Measurements from ENCODE around the gene TRIO. TPM values are rescaled to one million over a fixed set of nuclear protein-coding genes. Genes with fewer than 3 reads are reported as not detected.
A peak's percentile ranks its signal among the peaks of the same experiment; 100 is the strongest.

Gene TRIO
- total RNA-seq, 2 donors from 2014 or later = 181 to 202 TPM

- intact Hi-C loops (cut with DNase I) = loop anchor here in 1 of 2 donors (10.0 kb wide), 1 partner anchor 1355 kb away; no protein-coding TSS in a partner anchor
- no peak for DNase-seq (ENCODE audit: low spot score)
Measured at GRCh38 chr5:14400085-14400484, 256.9 kb downstream of the TRIO start.

- intact Hi-C loops (cut with DNase I) = loop anchor here in 1 of 2 donors (10.0 kb wide), 1 partner anchor 1356 kb away; no protein-coding TSS in a partner anchor
- no peak for DNase-seq (ENCODE audit: low spot score)
Measured at GRCh38 chr5:14400611-14401010, 257.5 kb downstream of the TRIO start.

DNA sequence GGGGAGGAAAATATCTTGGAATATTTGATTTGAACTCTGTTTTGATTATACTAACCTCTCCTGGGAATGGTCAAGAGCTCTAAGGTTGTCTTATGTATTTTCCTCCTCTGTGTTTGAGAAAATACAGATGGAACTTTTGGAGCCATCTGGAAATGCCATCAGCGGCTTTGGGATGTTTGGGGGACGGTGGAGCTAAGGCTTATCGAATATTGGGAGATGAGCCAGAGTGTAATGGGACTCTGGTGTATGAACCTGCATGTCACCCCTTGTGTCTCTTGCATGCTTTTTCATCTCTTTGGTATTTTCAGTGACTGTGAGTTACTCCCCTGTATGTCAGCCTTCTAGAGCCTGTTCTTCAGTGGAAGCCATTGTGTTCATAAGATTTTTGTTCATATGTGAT is 258.5 kb downstream of the TRIO start:
- intact Hi-C loops (cut with DNase I) = loop anchor here in 1 of 2 donors (10.0 kb wide), 1 partner anchor 1357 kb away; no protein-coding TSS in a partner anchor
- DNase-seq (ENCODE audit: low spot score) = no peak

DNA sequence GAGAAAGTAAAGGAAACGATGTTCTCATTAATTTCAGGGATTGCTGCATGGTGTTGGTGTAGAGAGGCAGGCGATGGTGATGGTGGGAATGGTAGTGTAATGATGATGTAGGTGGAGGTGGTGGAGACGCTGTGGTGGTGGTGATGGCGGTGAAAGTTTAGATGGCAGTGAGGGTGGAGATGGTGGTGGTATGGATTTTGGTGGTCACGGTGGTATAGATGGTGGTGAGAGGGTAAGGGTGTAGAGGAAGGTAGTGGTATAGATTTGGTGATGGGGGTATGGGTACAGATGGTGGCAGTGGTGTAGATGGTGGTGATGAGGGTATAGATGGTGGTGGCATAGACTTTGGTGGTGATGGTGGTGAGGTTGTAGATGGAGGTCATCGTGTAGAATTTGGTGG is 259.3 kb downstream of the TRIO start:
- intact Hi-C loops (cut with DNase I) = loop anchor here in 1 of 2 donors (10.0 kb wide), 1 partner anchor 1358 kb away; no protein-coding TSS in a partner anchor
- no peak for DNase-seq (ENCODE audit: low spot score)

- DNase-seq (ENCODE audit: low spot score) = no peak
- intact Hi-C loops (cut with DNase I) = loop anchor here in 1 of 2 donors (10.0 kb wide), 1 partner anchor 1360 kb away; no protein-coding TSS in a partner anchor
Measured at GRCh38 chr5:14404780-14405179, 261.6 kb downstream of the TRIO start.

DNA sequence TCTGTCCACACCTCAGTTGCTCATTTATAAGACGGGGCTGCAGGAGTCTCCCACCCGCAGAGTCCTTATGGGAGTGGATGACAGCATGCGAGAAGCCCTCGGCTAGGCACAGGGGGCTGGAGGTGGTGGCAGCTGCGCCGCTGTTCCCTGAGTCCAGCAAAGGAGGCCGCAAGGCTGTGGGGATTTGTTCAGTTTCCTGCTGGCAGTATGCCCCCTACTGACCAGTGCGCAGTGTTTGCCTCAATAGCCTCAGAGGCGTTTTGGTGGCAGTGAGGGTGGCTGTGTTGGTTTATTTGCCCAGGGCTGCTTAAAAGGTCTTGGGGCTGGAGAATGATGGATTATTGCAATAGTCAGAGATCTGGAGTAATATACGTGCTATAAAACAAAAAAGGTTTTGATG is 262.1 kb downstream of the TRIO start:
- intact Hi-C loops (cut with DNase I) = loop anchor here in 1 of 2 donors (10.0 kb wide), 1 partner anchor 1360 kb away; no protein-coding TSS in a partner anchor
- peak; percentile 70 for DNase-seq (ENCODE audit: low spot score)

DNA sequence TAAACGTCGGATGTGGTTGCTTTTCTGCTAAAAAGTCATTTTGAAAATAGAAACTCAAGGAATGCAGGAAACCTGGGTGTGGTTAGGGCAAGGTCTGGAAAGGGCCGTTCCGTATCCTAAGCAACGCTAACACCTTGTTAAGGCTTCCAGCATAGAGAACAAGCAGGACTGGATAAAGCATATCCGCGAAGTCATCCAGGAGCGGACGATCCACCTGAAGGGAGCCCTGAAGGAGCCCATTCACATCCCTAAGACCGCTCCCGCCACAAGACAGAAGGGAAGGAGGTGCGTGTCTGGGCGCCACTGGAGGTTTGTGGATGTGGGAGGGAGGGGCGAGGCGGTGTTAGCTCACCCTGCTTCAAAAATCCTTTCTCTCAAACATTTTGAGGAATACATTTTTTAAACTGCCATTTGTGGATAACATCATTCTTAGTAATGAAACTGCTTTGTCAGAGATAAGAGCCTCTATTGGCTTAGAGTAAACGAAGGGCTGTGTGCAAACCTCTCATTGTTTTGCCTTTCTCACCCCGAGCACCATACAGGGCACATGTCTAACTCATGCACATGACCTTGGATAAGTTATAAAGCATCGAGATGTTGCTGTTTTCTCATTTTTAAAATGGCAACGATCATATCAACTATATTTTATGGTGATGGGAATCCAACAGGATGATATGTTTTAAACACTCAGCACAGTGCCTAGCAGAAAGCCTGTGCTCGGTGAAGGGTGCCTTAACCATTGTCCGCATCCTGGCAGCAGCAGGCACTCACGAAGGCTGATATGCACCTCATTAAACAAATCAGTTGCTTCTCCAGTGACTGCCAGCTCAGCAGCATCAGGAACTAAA is 262.8 kb downstream of the TRIO start:
- DNase-seq (ENCODE audit: low spot score) = no peak
- intact Hi-C loops (cut with DNase I) = loop anchor here in 1 of 2 donors (10.0 kb wide), 1 partner anchor 1361 kb away; no protein-coding TSS in a partner anchor

GRCh38 chr5:14406554-14406849 is 263.4 kb downstream of the TRIO start:
- intact Hi-C loops (cut with DNase I) = loop anchor here in 1 of 2 donors (10.0 kb wide), 1 partner anchor 1362 kb away; no protein-coding TSS in a partner anchor
- DNase-seq (ENCODE audit: low spot score) = peak; percentile 90

DNA sequence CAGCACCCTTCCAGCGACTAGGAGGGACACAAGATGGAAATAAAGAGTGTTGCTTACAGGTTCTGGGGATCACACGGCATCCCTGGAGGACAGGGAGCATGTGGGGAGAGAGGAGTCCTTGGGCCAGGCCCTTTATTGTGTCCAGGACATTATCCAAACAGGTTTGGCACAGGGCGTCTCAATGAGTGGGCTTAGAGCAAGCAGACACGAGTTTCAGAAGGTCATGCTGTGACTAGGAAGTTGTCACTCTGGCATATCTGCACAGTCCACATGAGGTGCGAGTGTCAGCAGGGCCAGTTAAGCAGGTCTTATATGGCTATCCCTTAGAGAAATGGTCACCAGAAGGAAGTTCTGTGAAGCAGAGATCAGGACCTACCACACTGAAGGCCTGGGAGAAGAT is 263.9 kb downstream of the TRIO start:
- DNase-seq (ENCODE audit: low spot score) = no peak
- intact Hi-C loops (cut with DNase I) = loop anchor here in 1 of 2 donors (10.0 kb wide), 1 partner anchor 1362 kb away; no protein-coding TSS in a partner anchor

DNA sequence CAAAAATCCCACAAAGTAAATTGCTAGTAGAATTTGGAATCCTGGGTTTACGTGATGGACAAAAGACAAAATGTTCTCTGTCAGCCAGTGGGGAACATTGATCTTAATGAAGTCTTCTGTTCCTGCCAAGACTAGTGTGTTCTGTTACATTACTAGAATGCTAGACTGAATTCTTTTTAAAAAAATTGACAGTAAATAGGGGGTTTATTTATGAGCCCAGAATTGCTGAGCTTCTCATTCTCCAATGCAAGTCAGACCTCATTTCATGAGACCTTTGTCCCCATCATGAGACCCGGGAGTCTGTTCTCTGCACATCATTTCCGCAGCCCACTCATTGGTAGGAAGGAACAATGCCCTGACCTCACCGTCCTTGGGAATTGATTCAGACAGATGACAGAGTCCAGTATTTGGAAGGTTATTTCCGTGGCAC is 264.6 kb downstream of the TRIO start:
- no peak for DNase-seq (ENCODE audit: low spot score)
- intact Hi-C loops (cut with DNase I) = loop anchor here in 1 of 2 donors (10.0 kb wide), 1 partner anchor 1363 kb away; no protein-coding TSS in a partner anchor

DNA sequence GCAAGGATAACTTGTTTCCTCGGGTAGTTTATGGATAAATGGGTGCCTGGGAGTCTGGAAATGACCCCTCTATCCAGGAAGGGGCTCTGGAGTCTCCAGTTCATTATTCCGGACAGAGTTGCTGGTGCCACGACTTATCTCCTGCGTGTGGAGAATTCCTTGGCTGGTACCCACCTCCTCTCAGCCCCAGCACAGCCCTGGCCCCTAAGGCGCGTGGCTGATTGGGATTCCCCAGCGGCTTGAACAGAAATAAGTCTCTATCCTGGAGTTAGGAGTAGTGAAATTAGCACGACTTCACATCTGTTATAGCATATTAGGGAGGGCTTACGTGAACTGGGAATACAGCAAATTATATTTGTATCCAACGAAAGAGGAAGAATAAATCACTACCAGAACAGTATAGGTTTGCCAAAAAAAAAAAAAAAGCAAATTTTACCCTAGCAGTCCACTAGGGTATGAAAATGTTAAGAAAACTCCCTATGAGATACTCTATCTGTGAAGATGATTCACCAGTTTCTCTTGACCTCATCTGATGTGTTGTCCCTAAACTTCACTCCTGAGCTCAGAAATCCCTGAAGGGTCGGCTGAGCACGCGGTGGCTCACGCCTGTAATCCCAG is 265.9 kb downstream of the TRIO start:
- DNase-seq (ENCODE audit: low spot score) = peak; percentile 77
- intact Hi-C loops (cut with DNase I) = loop anchor here in 1 of 2 donors (10.0 kb wide), 1 partner anchor 1364 kb away; no protein-coding TSS in a partner anchor

DNA sequence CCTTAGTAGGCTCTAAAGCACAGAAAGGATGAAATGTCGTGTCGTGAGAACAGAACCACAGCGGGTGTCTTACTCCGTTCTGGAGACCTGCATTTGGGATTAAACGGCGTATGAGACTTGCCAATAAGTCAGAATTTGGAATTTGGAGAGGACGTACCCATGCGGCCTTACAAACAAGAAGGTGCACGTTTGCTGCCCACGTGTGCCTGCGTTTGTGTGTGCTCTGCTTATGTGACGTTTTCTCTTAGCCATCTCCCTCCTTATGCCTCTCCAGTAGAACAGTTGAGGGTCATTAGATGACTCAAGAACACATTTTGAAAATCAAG is 266.9 kb downstream of the TRIO start:
- intact Hi-C loops (cut with DNase I) = no loop called here
- no peak for DNase-seq (ENCODE audit: low spot score)

- no peak for DNase-seq (ENCODE audit: low spot score)
Measured at GRCh38 chr5:14410394-14411201, 267.5 kb downstream of the TRIO start.

GRCh38 chr5:14411216-14411615 is 268.1 kb downstream of the TRIO start:
- intact Hi-C loops (cut with DNase I) = no loop called here
- no peak for DNase-seq (ENCODE audit: low spot score)

More at GRCh38 chr5:14410394-14411201, 267.5 kb downstream of the TRIO start:
- intact Hi-C loops (cut with DNase I) = no loop called here

GRCh38 chr5:14413331-14413750 is 270.2 kb downstream of the TRIO start:
- intact Hi-C loops (cut with DNase I) = no loop called here
- no peak for DNase-seq (ENCODE audit: low spot score)

DNA sequence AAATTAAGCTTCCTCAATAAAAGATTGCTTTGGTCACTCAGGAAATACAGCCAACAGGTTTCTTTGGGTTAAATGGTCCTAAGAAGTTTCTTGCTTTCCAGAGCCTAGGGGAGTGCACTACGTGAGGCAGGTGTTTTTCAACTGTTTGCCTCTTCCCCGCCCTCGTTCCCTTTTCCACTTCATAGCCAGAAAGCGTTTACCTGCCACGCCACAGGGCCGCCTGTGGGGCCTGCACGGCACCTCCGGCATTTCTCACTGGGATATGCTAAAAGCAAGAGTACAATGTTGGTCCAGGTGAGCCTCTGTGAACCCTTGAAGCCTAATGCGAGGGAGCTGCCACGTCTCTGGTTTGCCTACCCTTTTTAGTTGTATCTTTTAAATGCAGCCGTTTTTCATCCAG is 270.9 kb downstream of the TRIO start:
- DNase-seq (ENCODE audit: low spot score) = no peak
- intact Hi-C loops (cut with DNase I) = no loop called here

DNA sequence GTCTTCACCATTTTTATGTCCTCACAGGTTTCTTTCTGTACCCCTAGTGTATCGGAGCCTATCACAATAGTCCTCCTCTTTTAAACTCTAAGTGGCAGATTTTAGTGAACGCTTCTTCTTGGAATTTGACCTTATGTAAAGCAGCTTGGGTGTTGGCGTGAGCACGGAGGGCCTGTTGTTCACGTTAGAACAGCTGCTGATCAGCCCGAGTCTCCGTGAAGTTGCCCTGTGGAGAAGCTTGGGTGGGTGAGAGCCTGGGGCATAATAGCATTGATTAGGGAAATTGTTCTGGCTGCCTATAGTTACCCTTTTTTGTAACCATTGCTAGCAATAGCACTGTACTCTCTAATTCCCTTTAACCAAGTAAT is 271.5 kb downstream of the TRIO start:
- intact Hi-C loops (cut with DNase I) = no loop called here
- DNase-seq (ENCODE audit: low spot score) = no peak

GRCh38 chr5:14415024-14415697 is 272.0 kb downstream of the TRIO start:
- intact Hi-C loops (cut with DNase I) = no loop called here
- DNase-seq (ENCODE audit: low spot score) = no peak

DNA sequence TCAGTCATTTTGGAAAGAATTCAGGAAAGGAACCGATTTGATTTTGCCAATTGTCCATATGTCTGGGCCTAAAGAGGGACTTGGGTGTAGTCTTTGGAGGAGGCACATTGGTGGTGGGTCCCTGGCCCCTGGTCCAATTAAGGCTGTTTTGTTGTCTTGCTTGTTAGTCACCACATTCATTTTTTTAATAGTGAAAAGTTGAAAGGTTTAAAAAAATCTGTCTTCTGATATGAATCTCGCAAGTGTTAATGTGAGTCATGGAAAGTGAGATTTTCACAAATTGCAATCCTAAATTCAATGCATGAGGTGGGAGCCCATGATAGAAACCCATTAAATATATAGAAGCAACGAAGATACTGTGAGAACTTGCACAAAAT is 272.5 kb downstream of the TRIO start:
- intact Hi-C loops (cut with DNase I) = no loop called here
- no peak for DNase-seq (ENCODE audit: low spot score)

All from posterior vena cava (tissue), 2 donors.